Hematopoietic multipotent progenitor cell treated with erythropoietin and hydrocortisone succinate and interleukin-3 and kit ligand, for 4 days (in vitro differentiated cells): ENCODE results near the gene ERGIC1.
"Not testable (repeated sequence)": the region's sequence is repeated elsewhere in the genome, so short reads cannot be mapped to it uniquely, and the experiment has no call there.

Experiments used
- DNase-seq: peaks from one replicate; pipeline ENCODE4 v3.0.0-alpha.2; 2015

ERGIC1 gene

DNA sequence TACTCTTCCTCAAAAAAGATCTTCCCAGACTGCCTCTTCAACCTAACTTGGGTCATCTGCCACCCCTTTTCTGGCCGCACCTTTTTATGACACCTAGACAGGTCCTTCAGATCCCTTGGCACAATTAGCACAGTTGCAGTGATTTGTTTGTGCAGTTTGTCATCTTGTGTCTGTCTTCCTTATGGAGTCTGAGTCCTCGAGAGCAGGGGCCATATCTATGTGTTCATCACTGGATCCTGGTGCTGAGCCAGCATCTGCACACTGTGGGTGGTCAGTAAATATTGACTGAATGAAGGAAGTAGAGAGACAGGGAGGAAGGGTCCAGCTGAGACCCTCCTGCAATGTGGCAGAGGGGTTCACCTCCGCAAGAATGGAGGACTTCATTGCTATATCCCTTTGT is 14.4 kb downstream of the ERGIC1 start:
- no peak for DNase-seq

DNA sequence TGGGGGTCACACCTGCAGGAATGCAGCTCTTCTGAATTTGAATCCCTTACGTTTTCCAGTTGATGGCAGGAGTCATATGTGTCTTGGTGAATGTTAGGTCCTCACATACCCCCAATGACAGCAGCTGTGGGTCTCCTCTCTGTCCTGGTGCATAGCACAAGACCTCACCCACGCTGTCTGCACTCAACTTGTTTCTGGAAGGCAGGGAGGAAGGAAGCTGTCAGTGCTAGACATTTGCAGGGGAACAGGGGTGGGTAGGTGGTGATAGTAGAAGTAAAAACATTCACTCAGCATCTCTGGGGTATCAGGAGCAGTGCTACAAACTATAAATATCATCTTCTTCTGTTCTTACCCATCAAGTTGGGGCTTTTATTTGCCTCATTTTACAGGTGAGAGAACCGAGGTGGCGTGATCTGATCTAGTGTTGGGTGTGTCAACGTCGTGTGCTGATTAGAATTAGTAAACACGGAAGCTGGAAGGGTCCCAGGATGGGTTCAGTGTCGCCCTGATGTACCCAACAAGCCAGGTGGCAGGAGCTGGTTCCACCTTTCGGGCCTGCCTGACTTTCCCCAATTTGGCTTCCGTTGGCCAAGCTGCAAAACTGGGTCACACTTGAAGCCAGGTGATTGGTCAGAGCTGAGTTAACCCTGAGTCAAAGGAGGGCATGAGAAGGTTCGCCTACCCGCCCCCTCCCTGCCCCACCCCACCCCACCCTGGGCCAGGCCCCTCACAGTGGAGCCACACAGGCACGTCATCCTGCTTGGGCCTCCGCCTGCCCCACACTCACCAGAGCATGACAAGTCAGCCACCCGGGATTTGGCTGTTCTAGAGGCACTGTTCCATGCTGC is 15.8 kb downstream of the ERGIC1 start:
- no peak for DNase-seq

DNA sequence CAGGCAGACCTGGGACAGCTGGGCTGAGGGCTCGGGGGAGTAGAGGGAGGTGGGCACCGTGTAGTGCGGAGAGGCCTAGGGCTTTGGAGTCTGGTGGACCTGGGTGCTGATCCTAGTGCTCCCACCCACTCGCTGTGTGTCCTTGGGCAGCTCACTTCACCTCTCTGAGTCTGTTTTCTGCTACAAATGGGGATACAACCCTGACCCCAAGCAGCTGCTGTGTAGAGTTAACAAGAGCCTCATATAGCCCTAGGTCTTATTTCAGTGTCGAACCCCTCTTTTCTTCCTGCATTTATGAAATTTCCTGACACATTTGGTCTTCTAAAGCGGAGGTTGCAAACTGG is 16.4 kb downstream of the ERGIC1 start:
- no peak for DNase-seq

DNA sequence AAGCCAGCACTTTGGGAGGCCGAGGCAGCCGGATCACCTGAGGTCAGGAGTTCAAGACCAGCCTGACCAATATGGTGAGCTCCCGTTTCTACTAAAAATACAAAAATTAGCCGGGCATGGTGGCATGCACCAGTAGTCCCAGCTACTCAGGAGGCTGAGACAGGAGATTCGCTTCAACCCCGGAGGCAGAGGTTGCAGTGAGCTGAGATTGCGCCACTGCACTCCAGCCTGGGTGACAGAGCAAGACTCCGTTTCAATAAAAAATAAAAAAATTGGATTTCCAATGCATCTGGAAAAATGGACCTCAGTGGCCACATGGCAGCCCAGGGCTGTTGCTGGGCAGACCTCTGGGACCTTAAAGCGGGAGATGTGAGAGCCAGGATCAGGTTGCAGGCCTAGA is 17.2 kb downstream of the ERGIC1 start:
- not testable (repeated sequence) for DNase-seq

DNA sequence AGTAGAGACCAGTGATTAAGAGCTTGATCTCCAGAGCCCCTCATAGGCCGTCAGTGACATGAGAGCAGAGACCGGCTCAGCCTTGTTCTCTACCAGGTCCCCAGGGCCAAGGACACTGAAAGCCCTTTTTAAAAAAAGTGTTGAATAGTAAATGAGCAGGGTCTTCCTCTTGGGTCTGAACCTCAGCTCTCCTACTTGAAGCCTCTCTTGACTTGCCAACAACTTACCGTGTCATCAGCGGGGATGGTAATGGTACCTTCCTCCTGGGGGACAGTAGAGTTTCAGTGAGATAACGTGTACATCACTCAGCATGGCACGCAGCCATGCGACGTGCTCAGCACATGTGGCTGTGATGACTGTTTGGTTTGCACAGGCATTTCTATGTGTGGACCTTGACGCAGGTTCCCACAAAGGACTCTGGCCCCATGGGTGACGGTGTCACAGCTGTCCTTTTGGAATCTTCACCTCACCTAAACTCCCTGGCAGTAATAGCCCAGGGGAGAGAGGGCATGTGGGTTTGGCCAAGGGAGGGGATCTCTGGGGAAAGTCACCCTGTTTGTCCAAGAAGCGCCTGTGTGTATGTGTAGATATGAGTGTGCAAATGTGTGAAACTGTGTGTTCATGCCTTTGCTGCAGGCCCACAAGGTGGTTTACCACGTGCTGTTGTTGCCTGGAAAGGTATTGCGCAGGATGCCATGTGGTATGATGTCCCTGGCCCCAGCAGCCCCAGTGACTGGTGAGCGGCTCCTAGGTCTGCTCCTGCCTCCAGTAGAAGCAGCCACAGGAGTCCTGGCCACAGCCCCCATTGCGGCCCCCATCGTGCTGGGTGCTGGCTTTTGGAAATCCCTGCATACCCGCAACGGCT is 18.7 kb downstream of the ERGIC1 start:
- no peak for DNase-seq

DNA sequence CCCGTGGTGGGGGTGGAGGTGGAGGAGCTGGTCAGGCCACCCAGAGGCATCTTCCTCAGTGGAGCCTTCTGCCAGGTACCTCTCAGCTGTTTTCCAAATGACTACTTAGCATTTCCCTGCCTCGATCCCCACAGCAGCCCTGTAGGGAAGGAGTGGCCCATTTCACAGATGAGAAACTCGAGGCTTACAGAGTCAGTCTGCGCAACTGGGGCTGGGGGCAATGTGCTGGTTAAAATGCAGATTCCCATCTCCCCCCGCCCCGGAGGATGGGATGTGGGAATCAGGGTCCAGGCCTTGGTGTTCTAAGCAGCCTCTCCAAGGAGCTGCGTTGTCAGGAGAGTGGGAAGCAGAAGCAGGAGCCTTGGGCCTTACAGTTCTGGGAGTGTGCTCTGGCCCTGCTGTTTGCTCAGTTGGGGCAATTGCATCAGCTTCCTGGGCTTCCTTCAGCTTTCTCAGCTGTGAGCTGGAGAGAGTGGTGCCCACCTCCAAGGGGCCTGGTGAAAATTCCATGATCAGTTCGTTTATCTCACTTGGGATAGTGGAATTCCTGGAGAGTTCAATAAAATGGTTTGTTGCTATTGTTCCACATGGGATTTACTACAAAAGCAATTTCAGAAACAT is 19.4 kb downstream of the ERGIC1 start:
- no peak for DNase-seq

DNA sequence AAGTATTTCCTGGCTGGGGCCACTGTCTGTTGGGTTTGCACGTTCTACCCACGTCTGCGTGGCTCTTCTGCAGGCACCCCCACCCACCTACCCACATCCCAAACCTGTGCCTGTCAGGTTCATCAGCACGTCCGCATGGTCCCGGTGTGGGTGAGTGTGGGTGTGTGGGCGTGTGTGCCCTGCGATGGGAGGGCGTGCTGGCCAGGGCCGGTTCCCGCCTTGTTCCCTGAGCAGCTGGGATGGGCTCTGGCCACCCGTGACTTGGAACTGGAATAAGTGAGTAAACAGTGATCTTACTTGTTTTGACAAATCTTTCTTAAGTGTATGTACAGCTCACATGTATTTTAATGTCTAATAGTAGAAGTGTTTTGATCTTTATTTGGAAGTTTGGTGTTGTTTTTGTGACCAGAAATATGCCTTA is 20.4 kb downstream of the ERGIC1 start:
- no peak for DNase-seq

DNA sequence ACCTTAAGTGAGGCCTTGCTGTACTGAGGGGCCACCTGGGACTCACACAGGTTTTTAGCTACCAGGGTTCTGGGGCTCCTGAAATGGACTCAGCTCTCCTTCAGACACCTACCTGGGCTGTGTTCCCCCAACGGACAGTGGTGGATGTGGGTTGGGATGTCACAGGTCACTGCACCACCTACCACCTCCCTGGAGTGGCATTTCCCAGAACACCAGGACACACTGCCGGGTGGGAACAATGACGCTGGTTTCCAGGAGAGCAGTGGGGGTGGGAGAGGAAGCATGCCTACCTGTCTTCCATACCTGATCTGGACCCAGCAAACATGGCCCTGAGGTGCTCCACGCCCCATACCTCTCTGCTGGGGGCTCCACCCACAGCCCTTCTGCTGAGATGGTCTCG is 20.9 kb downstream of the ERGIC1 start:
- no peak for DNase-seq

DNA sequence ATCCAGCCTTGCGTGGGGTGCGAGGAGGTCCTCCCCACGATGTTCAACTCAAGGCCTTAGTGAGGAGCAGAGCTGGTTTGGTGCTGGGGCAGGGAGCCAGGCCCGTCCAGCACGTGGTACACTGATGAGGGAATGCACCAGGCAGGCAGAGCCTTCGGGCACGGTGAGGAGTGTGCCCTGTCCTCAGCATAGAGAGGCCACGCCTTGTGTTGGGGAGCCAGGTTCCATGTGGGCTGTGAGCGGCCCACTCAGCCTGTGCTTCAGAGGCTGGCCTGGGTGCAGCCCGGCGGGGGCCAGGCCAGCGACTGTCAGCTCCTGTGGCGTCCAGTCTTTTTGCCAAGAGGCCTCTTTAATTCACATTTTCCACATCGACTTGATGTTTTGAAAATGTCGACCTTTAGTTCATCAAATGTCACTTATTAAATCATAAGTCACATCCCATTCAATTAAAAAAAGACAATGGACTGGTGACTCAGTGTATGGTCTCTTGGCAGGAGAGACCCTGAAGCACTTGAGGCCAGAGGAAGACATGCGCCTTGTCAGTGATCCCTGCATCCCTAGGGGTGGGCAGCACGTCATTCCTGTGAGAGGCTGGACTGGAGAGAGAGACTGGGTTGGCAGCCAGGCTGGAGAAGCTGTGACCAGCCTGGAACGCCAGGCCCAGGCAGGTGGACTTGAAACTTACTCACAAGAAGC is 21.7 kb downstream of the ERGIC1 start:
- no peak for DNase-seq

DNA sequence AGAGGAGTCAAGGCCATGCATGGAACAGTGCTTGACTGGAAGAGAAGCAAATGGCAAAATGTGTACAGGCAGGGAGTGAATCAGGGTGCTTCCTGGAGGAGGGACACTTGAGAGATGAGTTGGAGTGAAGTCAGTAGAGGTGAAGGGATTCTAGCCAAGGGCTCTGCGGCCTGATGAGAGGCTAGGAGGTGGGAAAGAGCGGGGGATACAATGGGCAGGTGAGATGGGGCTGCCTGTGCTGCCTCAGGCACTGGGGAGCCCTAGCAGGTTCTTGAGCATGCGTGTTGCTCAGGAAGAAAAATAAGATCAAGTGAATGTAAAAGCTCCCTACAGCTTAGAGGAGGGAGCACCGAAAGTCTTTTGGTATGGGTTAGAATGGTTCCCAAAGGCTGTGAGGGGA is 22.3 kb downstream of the ERGIC1 start:
- no peak for DNase-seq

DNA sequence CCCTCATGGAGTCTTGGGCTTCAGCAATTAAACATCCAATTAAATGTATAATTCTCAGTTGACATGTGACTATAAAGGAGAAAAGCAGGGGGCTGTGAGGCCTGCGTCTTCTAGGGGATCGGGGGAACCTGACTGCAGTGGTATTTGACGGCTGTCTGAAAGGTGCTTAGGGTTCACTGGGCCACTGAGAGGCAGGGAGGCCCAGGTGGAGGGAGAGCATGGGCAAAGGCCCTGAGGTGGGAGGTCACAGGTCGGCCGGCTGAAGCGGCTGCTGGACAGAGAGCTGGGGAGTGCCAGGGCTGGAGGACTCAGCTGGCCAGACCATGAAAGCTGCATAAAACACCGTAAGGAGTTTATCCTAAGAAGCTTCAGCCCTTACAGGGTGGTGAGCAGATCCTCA is 23.9 kb downstream of the ERGIC1 start:
- DNase-seq, result no peak

DNA sequence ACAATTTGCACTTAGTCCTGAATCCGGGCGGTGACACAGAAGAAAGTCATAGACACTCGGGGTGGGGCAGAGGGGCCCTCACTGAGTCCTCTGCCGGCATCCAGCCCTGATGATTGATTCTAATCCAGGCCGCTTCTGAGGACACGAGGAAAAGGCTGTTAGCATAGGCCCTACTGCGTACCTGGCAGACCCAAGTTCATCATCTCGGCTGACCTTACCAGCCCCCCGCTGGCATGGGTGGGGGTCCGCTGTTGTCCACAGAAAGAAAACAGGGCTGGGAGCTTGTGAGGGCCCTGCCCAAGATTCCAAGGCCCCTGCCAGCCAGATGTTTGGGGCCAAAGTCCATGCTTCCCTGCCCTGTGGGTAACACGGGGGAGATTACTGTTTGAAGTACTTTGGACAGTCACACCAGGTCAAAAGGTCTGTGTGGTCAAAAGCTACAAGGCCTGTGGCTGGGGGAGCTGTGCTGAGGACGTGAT is 24.5 kb downstream of the ERGIC1 start:
- DNase-seq, result no peak

DNA sequence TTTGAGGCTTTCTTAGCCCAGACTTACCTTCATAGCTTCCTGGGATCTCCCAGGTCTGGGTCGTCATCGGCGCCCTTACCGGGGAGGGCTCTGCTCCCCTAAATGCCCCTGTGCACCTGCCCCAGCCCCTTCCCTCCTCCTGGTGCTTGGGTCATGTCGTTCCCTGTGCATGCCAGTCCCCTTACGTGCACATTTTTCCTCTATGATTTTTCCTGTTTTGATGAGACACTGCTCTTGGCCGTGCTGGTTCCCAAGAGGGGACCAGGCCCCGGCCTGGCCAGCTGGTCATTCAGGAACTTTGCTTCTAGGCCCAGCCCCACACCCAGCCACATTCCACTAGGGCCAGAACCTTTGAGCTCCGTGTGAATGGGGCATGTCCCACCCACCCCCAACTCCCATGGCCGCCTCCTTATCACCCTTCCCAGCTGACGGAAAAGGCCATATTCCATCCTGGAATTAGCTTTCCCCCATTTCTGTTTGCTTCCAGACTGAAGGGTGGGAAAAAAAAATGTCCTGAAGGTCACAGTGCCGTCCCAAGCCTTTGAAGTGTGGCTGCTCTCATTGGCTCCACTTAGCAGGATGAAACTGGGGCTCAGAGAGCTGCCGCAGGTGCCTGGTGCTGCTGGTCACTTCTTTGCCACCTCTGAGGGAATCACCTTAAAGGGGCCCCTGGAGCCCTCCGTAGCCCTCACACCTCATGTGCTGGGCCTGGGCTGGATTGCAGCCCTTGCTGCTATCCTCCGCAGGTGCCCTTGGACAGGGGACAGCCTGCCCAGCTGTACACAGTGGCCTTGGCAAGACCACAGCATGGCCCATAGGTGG is 25.1 kb downstream of the ERGIC1 start:
- DNase-seq, result no peak

DNA sequence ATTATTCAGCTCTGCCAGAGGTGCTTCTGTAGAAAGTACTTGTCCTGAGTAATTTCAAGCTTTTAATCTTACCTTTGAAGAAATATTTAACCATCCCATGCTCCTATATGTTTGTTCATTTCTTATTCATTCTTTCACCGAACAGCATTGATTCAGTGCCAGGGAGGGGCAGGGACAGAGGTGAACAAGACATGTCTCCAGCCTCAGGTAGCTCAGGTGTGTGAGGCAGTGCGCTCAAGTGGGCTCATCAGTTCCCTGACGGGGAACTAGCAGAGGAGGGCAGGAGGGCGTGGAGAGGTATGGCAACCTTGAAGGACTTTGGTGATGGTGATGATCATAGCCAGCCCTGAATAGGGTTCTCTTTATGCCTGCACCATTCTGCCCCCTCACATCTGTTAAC is 25.9 kb downstream of the ERGIC1 start:
- DNase-seq, result no peak

DNA sequence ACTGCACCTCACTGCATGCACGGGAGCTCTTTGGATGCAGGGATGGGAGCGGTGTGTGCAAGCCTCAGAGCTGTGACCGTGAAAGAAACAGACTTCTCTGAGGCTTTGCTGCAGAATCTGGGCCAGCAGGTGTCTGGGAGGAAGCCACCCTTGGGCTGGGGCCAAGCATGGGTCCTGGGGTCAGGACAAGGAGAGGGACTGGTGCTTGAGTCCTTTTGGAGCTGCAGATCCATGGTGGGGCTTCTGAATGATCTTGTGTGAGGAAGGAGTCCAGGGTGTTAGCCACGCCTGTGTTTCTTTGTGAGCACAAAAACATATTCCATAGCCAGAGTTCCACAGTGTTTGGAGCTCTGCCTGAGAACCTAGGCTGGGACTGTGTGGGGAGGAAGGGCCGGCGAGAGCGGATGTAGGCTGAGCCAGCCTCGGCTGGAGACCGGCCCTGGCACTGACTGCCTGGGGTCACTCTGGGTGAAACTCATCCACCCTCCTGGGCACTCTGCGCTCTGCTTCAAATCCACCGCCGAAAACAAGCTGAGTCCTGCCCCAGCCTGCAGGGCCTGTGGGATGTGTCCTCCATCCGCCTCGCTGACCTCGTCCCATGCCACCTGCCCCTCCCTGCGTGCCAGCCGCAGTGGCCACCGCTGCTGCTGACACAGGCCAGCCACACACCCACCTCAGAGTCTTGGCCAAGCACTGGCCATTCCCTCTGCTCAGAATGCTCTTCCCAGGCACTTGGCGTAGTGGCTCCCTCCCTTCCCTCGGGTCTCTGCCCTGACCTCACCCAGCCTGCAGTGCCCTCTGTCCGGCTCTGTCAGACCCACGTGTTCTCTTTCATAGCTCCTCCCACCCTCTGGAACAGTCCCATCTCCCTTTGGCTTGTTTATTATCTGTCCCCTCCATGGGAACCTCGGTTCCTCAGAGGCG is 26.7 kb downstream of the ERGIC1 start:
- no peak for DNase-seq

DNA sequence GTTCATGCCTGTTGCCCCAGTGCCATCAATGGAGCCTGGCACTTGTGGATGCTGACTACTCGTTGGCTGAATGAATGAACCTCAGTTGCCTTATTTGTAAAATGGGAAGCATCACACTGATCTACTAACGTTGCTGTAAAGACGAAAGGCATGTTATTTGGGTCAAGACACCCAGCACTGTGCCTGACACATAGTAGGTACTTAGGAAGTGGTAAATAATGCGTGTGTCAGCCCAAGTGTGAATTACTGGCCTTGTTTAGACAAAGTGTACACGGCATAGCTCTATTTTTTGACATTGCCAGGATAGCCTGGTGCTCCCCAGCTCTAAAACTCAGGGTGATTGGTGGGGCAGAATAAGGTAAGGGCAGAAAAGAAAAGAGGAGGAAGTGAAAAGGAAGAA is 27.4 kb downstream of the ERGIC1 start:
- DNase-seq, result no peak

DNA sequence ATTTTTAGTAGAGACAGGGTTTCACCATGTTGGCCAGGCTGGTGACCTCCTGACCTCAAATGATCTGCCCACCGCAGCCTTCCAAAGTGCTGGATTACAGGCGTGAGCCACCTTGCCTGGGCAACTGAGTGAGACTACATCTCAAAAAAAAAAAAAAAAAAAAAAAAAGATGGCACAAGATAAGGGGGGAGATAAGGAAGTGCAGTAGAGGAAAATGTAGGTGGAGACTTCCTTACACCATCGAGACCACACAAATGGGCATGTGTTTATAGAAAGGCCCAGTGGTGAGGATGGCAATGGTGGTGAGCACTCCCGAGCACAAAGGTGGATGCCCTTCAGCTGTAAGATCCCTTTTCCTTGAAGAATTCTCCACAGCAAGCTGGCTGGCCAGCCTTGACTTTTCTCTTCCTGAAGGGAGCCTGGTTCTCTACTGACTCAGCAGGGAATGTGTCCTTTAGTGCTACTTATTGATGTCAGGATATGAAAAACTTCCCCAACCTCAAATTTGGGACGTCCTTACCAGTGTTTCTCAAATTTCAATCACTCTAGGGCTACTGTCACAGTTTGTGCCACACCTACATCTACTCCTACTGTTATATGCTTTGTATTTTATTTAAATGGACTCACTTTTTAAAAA is 28.2 kb downstream of the ERGIC1 start:
- peak; percentile 49 for DNase-seq

DNA sequence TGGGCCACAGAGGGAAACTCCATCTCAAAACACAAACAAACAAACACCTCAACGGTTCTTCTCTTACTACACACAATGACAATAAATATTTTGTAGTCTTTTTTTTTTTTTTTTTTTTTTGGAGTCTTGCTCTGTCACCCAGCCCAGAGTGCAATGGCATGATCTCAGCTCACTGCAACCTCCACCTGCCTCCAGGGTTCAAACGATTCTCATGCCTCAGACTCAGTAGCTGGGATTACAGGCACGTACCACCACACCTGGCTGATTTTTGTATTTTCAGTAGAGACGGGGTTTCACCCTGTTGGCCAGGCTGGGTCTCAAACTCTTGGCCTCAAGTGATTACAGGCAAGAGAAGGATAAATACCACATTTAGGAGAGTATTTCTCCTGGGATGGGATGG is 30.1 kb downstream of the ERGIC1 start:
- DNase-seq, result not testable (repeated sequence)

DNA sequence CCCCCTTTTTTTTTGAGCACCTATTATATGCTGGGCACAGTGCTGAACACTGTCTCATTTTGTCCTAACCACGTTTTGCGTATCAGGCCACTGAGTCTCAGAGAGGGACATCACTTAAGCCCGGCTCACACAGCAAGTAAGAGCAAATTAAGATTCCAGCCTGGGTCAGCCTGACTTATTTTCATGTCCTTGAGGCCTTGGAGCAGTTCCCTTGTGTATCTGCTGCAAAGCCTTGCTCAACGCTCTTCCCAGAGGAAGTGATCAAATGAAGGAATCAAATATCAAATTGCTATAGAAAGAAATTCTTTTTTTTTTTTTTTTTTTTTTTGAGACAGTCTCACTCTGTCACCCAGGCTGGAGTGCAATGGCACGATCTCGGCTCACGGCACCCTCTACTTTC is 30.7 kb downstream of the ERGIC1 start:
- DNase-seq, result no peak

DNA sequence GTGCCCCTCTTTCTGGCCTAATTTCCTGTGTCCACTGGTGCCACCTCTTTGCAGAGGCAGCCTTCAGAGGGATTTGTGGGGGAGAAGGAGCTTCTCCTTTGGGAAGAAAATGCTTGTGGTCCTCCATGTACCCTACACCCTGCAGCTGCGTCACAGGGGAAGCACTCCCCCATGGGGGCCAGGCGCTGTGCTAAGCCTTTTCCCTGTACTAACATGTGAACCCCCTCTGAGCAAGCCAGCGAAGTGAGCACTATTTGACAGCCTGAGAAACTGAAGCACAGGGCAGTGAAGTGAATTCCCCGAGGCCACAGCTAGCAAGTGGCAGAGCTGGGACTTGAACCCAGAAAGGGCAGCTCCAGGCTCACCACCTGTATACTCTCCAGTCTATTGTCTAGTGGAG is 32.3 kb downstream of the ERGIC1 start:
- no peak for DNase-seq
